Stimulated activated CD8-positive, alpha-beta memory T cell treated with anti-CD3 and anti-CD28 coated beads, Interleukin-7, amount 100 ng/mL, for 4 hours (primary cell): ENCODE results near the gene HDAC6.
"Not testable (repeated sequence)": the region's sequence is repeated elsewhere in the genome, so short reads cannot be mapped to it uniquely, and the experiment has no call there.

ENCODE experiments used
- DNase-seq, 2 donors: peaks; one replicate each; pipeline ENCODE4 v3.0.0-alpha.2; 2020; ENCODE audit warnings: low read depth in 2 of 2

HDAC6 gene

GRCh38 chrX:48824066-48824465, 22.2 kb downstream of the HDAC6 start:
- DNase-seq = no peak

DNA sequence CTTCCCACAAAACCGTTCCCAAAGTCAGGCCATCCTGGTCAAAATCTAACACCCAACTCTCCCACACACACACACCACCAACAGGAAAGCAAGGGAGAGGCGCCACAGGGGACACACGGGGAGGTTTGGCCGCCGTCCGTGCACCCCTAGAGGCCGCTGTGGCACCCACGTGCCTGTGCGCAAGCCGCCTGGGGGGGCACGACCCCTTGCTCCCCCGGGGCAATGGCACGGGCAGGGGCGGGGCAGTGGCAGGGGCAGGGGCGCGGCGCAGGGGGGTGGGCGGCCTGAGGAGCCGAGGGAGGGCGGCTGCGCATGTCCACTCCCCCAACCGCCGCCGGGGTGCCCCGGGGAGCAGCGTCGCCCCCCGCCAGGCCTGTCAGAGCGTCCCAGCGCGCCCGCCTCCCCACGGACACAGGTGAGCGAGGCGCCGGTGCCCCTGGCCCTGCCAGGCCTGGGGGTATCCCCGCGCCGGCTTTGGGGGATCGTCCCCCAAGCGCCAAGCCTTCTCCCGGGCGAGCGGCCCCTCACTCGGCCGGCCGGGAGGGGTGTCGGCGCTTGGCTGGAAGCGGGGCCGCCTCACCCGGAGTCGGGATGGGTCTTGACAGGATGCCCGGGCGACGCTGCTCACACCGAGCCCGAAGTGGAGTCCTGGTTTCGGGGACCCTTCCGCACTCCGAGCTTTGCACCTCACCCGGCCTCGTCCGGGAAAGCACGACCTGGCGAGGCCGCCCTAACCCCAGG, 24.4 kb downstream of the HDAC6 start, which contains the start of gene ERAS:
TSS of gene ERAS (plus strand) at position 379 of the 741 bp plus-strand sequence. CDS start 2,611 bp downstream, outside the sequence.
- DNase-seq = no peak

DNA sequence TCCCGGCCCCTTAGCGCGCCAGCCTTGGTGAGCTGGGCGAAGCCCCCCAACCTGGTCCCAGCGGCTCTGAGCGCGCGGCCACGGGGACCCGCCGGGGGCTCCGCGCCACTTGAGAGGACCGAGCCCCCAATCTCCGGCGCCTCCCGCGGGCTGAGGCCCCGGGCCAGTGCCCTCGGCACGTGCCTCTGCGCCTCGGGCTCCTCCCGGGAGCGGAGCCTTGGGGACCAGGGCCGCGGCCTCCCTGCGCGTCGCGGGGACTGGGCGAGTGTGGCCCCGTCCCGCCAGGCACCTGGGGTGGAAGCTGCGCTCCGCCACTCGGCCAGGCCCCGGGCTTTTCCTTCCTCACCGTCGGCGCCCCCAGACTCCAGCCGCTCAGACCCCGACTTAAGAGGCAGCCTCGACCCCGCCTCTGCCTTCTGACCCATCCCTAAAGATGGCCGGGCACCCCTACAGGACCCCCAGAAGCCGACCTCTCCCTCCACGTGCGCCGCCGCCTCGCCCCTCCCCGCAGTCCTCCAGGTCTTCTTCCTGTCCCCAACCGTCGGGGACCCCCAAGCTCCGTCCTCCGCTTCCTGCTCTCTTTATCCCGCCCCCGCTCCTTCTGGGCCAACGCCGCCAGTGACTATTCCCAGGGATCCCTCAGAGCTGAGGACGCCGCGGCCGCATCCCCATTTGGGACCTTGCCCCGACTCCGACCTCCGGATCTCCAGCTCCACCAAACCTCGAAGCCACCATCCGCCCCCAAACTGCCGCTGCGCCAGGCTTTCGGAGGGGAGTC, 25.2 kb downstream of the HDAC6 start:
- DNase-seq = no peak

DNA sequence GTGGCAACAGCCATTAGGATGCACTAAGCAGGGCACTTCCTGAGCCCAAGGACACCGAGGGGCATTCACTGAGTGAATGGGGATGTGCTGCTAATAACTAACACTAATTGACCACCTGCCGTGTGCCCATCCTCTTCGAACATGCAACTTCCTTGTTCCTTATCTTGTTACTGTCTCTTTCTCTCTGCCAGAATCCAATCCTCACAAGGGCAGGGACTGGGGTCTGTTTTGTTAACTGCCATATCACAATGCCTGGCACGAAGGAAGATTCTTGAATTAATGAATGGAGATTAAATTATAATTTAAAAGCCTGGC, 25.7 kb downstream of the HDAC6 start:
- DNase-seq = no peak

- no peak for DNase-seq
Measured at GRCh38 chrX:48829016-48829735, 27.3 kb downstream of the HDAC6 start.

GRCh38 chrX:48831136-48831908, 29.5 kb downstream of the HDAC6 start:
- DNase-seq = no peak

DNA sequence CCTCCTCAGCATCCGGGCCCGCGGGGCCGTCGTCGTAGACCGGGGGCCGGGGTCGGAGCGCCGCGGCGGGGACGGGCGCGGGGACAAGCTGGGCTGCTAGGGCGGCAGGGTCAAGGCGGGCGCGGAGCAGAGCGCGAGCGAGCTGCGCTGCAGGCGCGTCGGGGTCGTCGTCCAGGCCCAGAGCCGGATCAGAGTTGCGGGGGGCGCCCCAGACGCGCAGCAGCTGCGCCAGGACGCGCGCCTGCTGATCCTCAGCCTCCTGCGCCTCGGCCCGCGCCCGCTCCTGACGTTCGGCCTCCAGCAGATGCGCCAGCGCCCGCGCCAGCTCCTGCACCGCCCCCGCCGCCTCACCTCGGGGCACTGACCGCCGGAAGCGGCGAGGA, 30.0 kb downstream of the HDAC6 start:
- no peak for DNase-seq

- DNase-seq = no peak
Measured at GRCh38 chrX:48833542-48834138, 31.8 kb downstream of the HDAC6 start.

DNA sequence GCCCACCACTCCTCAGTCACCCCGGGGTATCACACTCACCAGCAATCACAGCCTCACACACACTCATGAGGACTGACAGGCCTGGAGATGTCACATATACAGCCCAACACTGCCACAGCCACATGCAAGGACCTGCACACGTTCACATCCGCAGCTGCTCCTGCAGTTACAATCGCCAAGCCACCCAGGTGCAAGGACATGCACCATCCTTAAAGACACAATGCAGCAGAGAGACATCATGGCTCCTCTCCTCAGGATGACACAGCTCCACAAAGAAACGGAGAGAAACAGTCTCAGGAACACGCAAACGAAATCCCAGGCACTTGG, 32.5 kb downstream of the HDAC6 start:
- no peak for DNase-seq

DNA sequence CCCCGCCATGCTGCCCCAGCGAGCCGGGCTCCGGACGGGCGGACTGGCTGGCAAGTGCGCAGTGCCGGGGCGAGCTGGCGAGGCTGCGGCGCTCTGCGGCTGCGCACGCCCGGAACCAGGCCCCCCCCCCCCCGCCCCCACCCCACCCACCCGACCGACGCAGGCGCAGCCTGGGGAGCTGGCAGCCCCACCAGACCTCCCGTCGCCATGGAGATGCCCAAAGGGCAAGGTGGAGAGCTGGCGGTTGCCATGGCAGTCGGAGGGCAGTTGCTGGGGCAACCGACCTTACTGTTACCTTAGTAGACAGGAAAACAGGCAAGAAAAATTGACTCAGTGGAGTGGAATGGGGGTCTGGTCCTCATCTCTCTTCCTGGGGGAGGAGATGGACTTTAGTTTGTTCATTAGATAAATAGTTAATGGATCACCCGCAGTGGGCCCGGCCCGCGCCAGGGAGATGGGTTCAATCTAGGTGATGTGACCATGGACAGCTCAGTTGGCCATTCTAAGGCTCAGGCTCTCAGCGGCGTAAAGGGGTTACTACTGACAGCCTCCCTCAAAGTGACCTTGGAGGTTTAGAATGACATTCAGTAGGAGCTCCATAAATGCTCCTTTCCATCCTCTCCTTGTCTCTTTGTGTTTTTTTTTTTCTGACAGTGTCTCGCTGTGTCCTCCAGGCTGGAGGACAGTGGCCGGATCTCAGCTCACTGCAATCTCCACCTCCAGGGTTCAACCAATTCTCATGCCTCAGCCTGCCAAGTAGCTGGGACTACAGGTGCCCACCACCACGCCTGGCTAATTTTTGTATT, 33.9 kb downstream of the HDAC6 start, which contains the start of gene PCSK1N:
TSS of gene PCSK1N (minus strand) at position 87 of the 806 bp plus-strand sequence. CDS start at position 9, 78 bp downstream.
- DNase-seq = peak in 1 of 2 donors; percentile 36

GRCh38 chrX:48839686-48840085, 37.8 kb downstream of the HDAC6 start:
- no peak for DNase-seq

GRCh38 chrX:48848847-48849246, 47.0 kb downstream of the HDAC6 start:
- DNase-seq = no peak

GRCh38 chrX:48852857-48853256, 51.0 kb downstream of the HDAC6 start:
- no peak for DNase-seq

DNA sequence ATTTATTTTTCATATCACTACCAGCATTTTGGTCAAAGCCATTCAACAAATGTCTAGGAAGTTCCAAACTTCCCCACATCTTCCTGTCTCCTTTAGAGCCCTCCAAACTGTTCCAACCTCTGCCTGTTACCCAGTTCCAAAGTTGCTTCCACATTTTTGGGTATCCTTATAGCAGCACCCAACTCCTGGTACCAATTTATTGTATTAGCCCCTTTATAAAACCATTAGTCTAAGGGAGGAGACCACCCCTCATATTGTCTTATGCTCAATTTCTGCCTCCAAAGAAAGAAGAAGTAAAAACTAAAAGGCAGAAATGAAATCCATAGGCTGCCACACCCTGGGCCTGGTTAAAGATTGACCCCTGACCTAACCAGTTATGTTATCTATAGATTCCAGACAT, 51.6 kb downstream of the HDAC6 start:
- DNase-seq = not testable (repeated sequence)

DNA sequence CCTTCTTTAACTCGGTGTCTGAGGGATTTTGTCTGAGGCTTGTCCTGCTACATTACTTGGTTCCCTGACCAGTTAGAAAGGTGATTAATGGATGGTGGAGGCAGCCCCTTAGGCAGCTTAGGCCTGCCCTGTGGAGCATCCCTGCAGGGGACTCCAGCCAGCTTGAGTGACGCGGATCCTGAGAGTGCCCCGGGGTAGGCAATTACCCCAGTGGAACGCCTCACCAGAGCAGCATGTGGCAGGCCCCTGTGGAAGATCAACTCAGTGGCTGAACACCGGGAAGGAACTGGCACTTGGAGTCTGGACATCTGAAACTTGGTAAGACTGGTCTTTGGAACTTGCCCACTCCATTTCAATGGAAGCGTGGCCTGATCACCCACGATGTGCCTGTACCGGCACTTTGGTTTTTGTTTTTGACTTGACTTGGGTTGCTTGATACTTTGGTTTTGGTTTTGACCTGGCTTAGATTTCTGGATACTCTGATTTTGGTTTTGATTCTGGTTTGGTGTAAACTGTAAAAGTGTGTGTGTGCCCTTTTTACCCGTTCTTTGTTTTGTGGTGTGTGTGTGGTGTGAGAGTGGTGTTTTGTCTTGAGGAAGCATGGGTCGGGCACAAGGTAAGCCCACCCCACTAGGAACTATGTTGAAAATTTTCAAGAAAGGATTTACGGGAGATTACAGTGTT, 52.4 kb downstream of the HDAC6 start:
- not testable (repeated sequence) for DNase-seq

- DNase-seq = no peak
Measured at GRCh38 chrX:48854898-48855297, 53.0 kb downstream of the HDAC6 start.

GRCh38 chrX:48864210-48864609, 62.3 kb downstream of the HDAC6 start:
- DNase-seq = no peak

DNA sequence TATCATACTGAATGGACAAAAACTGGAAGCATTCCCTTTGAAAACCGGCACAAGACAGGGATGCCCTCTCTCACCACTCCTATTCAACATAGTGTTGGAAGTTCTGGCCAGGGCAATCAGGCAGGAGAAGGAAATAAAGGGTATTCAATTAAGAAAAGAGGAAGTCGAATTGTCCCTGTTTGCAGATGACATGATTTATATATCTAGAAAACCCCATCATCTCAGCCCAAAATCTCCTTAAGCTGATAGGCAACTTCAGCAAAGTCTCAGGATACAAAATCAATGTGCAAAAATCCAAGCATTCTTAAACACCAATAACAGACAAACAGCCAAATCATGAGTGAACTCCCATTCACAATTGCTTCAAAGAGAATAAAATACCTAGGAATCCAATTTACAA, 70.2 kb downstream of the HDAC6 start:
- not testable (repeated sequence) for DNase-seq
